Right atrium auricular region (tissue), 2 donors: ENCODE results near the gene CALML4. TPM values are rescaled to one million over a fixed set of nuclear protein-coding genes. Genes with fewer than 3 reads are reported as not detected.
"Not testable (repeated sequence)": the region's sequence is repeated elsewhere in the genome, so short reads cannot be mapped to it uniquely, and the experiment has no call there.

Experiments used
- DNase-seq: peaks from one replicate; pipeline ENCODE4 v3.0.0-alpha.2; 2019; ENCODE audit warnings: low spot score
- H3K27ac ChIP-seq, 2 donors: fragments of 200-600 bp; sonication (generic); 1 replicate in 1 of 2; 2 replicates in 1 of 2; pipeline ENCODE4 v1.5.1; 2016 to 2019
- H3K27me3 ChIP-seq, 2 donors: fragments of 200-600 bp; sonication (generic); one replicate each; pipeline versions ENCODE4 v1.5.1 to v1.6.0; 2017 to 2019
- H3K36me3 ChIP-seq: fragments of 200-600 bp; sonication (generic); one replicate; pipeline ENCODE4 v1.5.1; 2016
- H3K4me1 ChIP-seq, 2 donors: fragments of 200-600 bp; sonication (generic); one replicate each; pipeline versions ENCODE4 v1.5.1 to v1.6.0; 2017 to 2019
- H3K4me3 ChIP-seq, 2 donors: fragments of 200-600 bp; sonication (generic); 1 replicate in 1 of 2; 2 replicates in 1 of 2; pipeline ENCODE4 v1.5.1; 2017 to 2019; ENCODE audit warnings: mild to moderate bottlenecking in 1 of 2, moderate library complexity in 1 of 2
- H3K9me3 ChIP-seq, 2 donors: fragments of 200-600 bp; sonication (generic); one replicate each; pipeline ENCODE4 v1.5.1; 2019
- CTCF ChIP-seq, 2 donors: fragments of 200-600 bp; sonication (generic); IDR thresholded peaks; one replicate each; pipeline ENCODE4 v1.5.1; 2019; ENCODE audit warnings: antibody characterized with exemption in 2 of 2
- total RNA-seq, 2 donors: library from RNA; depleted of rRNA; stranded (reverse); fragments of >200 nt; gene quantifications; one replicate each; pipeline ENCODE4 v1.1.0, GENCODE V29; 2016

Gene CALML4
- total RNA-seq, 2 donors from 2014 or later, result 0.52 to 2.1 TPM

DNA sequence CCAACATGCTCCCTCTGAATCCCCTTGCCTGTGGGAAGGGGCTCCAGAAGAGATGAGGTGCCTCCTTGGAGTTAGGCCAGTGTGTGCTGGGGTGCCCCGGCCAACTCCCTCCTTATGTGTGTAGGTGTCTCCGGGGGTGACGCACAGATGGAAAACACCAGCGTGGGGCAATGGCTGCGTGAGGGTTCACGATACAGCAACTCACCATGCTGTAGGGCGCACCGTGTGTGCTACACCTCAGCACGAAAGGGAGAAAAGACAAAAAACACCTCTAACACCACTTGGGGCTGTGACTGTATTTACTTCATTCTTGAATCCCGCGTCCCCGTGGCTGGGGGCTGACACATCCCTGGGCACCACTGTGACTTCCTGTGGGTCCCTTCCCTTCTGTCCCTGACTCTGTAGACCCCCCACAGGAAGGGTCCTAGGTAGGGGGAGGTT, 1.6 kb upstream of the CALML4 start:
- Histone ChIP-seq H3K4me3 (no peak overlapping the region), H3K27me3 (no peaks in the 10 kb centered on the region), H3K4me1 (peaks cover 0 to 34% of the 10 kb centered on the region in 2 donors), H3K27ac (no peak overlapping the region), H3K9me3 (no peaks in the 10 kb centered on the region), H3K36me3 (no peaks in the 10 kb centered on the region)
- no peak for TF ChIP-seq CTCF (IDR thresholded peaks at IDR 0.05)
- no peak for DNase-seq

GRCh38 chr15:68205954-68206539, 915 bp upstream of the CALML4 start:
- Histone ChIP-seq H3K27me3 (no peaks in the 10 kb centered on the region), H3K4me3 (peak overlapping the region in 1 of 2 donors; percentile 8), H3K4me1 (peaks cover 0 to 34% of the 10 kb centered on the region in 2 donors), H3K27ac (peak overlapping the region in 1 of 2 donors; percentile 32), H3K9me3 (no peaks in the 10 kb centered on the region), H3K36me3 (no peaks in the 10 kb centered on the region)
- no peak for TF ChIP-seq CTCF (IDR thresholded peaks at IDR 0.05)
- DNase-seq, result peak; percentile 72

DNA sequence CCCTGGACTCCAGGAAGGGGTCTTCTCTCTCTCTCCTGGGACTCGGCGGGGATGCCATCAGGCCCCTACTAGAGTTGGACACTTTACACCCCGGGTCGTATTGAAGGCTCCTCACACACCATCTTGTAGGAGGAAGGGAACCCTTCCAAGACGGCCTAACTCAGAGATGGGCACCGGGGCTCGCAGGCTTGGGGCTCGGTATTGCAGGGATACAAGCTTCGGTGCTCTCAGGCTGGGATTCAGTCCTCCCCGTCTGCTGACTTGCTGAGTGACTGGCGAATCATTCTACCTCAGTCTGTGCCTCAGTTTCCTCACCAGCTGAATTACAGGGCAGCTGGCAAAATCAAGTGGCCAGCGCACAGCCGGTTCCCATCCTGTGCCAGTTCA, 419 bp upstream of the CALML4 start:
- Histone ChIP-seq H3K27ac (peak overlapping the region in 1 of 2 donors; percentile 32), H3K9me3 (no peaks in the 10 kb centered on the region), H3K4me1 (peaks cover 0 to 34% of the 10 kb centered on the region in 2 donors), H3K4me3 (peak overlapping the region in 1 of 2 donors; percentile 8), H3K36me3 (no peaks in the 10 kb centered on the region), H3K27me3 (no peaks in the 10 kb centered on the region)
- TF ChIP-seq CTCF (IDR thresholded peaks at IDR 0.05), result no peak
- DNase-seq, result no peak

GRCh38 chr15:68204361-68204760, 771 bp downstream of the CALML4 start:
- Histone ChIP-seq H3K36me3 (no peaks in the 10 kb centered on the region), H3K9me3 (no peaks in the 10 kb centered on the region), H3K27ac (no peak overlapping the region), H3K27me3 (no peaks in the 10 kb centered on the region), H3K4me3 (no peak overlapping the region), H3K4me1 (peaks cover 0 to 43% of the 10 kb centered on the region in 2 donors)
- DNase-seq, result no peak
- no peak for TF ChIP-seq CTCF (IDR thresholded peaks at IDR 0.05)

GRCh38 chr15:68203956-68204355, 1.2 kb downstream of the CALML4 start:
- TF ChIP-seq CTCF (IDR thresholded peaks at IDR 0.05), result no peak
- H3K36me3 ChIP-seq, result no peaks in the 10 kb centered on the region
- H3K27ac ChIP-seq, result no peak overlapping the region
- H3K9me3 ChIP-seq, result no peaks in the 10 kb centered on the region
- DNase-seq, result no peak
- no peak overlapping the region for H3K4me3 ChIP-seq
- H3K4me1 ChIP-seq, result peaks cover 0 to 45% of the 10 kb centered on the region in 2 donors
- H3K27me3 ChIP-seq, result no peaks in the 10 kb centered on the region

- H3K27me3 ChIP-seq, result no peaks in the 10 kb centered on the region
- peak; percentile 44 for DNase-seq
Observed at GRCh38 chr15:68203486-68203885, 1.6 kb downstream of the CALML4 start.

DNA sequence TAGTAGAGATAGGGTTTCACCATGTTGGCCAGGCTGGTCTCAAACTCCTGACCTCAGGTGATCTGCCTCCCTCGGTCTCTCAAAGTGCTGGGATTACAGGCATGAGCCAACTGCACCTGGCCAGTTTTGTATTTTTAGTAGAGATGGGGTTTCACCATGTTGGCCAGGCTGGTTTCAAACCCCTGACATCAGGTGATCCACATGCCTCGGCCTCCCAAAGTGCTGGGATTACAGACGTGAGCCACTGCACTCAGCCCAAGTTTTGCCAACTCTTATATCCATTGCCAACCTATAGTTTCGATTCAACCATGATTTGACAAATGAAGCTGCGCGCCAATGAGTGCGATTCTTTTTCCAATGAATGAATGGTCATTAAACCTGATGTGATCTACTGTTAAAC, 2.1 kb downstream of the CALML4 start:
- not testable (repeated sequence) for H3K36me3 ChIP-seq, H3K9me3 ChIP-seq, H3K27me3 ChIP-seq, H3K4me3 ChIP-seq, H3K27ac ChIP-seq
- peaks cover 0 to 45% of the 10 kb centered on the region in 2 donors for H3K4me1 ChIP-seq
- DNase-seq, result peak; percentile 48

More at GRCh38 chr15:68203486-68203885, 1.6 kb downstream of the CALML4 start:
- H3K4me3 ChIP-seq, result no peak overlapping the region
- peaks cover 0 to 45% of the 10 kb centered on the region in 2 donors for H3K4me1 ChIP-seq
- H3K27ac ChIP-seq, result no peak overlapping the region
- no peaks in the 10 kb centered on the region for H3K36me3 ChIP-seq
- H3K9me3 ChIP-seq, result no peaks in the 10 kb centered on the region
- no peak for TF ChIP-seq CTCF (IDR thresholded peaks at IDR 0.05)
